ENCODE data around the gene PACRGL.
"Not testable (repeated sequence)": the region's sequence is repeated elsewhere in the genome, so short reads cannot be mapped to it uniquely, and the experiment has no call there.

Gene PACRGL

GRCh38 chr4:20682853-20683252, 17.4 kb upstream of the PACRGL start:
- no peaks in the 10 kb centered on the region for H3K36me3 ChIP-seq (ENCODE audit: insufficient read depth, low read length)
- H3K4me3 ChIP-seq (ENCODE audit: low read length) = no peak overlapping the region
- no peaks in the 10 kb centered on the region for H3K9me3 ChIP-seq (ENCODE audit: low read length)
- no peak overlapping the region for H2AFZ ChIP-seq (ENCODE audit: low read depth, low read length)
- H3K27me3 ChIP-seq (ENCODE audit: insufficient read depth, low read length) = no peaks in the 10 kb centered on the region
- H3K4me1 ChIP-seq (ENCODE audit: insufficient read depth, low read length) = no peaks in the 10 kb centered on the region

- Histone ChIP-seq H2AFZ (ENCODE audit: low read depth, low read length) (no peak overlapping the region), H3K27me3 (ENCODE audit: insufficient read depth, low read length) (no peaks in the 10 kb centered on the region)
Measured at GRCh38 chr4:20683766-20684165, 16.5 kb upstream of the PACRGL start.

DNA sequence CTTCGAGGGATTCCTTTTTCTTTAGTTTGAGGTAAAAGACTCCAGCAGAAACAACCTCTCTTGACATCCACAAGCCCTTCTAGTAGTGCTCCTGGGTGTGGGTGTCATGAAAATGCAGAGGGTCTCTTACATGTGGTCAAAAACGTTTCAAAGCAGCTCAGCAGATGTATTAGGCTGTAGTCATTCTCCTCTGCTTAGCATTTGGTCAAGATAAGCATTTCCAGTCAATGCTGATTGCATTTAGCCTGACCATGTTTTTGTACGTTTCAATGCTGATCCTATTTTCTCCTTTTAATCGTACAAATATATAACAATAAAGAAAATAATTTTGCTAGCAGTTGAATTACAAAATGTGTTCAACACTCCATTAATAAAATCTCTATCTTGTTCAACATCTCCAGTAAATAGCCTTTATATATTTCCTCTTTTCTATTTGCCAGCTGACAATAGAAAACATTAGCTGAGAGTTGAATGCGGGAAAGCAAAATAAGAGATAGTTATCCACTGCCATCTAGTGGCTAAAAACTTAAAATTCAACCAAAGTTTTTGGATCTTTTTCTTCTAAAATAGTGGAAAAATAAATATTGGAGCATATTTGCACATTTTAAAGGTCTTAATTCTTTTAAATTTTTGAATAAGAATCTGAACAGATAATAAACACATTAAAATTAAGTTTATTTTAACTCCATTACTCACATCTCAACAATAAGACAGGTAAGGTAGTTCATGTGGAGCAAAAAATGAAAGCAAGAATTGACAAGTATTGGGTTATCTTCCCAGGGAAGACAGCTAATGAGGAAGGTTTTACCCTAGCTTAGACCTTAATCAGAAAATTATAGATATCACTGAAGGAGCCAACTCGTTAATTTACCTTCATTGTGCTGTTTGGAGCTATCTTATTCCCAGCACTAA, 15.2 kb upstream of the PACRGL start:
- Histone ChIP-seq H3K4me3 (ENCODE audit: low read length) (no peak overlapping the region), H2AFZ (ENCODE audit: low read depth, low read length) (no peak overlapping the region), H3K27me3 (ENCODE audit: insufficient read depth, low read length) (no peaks in the 10 kb centered on the region), H3K4me1 (ENCODE audit: insufficient read depth, low read length) (peaks cover 1% of the 10 kb centered on the region), H3K9me3 (ENCODE audit: low read length) (no peaks in the 10 kb centered on the region), H3K36me3 (ENCODE audit: insufficient read depth, low read length) (no peaks in the 10 kb centered on the region)

More at GRCh38 chr4:20683766-20684165, 16.5 kb upstream of the PACRGL start:
- Histone ChIP-seq H3K9me3 (ENCODE audit: low read length) (no peaks in the 10 kb centered on the region), H3K4me3 (ENCODE audit: low read length) (no peak overlapping the region), H3K4me1 (ENCODE audit: insufficient read depth, low read length) (no peaks in the 10 kb centered on the region), H3K36me3 (ENCODE audit: insufficient read depth, low read length) (no peaks in the 10 kb centered on the region)

DNA sequence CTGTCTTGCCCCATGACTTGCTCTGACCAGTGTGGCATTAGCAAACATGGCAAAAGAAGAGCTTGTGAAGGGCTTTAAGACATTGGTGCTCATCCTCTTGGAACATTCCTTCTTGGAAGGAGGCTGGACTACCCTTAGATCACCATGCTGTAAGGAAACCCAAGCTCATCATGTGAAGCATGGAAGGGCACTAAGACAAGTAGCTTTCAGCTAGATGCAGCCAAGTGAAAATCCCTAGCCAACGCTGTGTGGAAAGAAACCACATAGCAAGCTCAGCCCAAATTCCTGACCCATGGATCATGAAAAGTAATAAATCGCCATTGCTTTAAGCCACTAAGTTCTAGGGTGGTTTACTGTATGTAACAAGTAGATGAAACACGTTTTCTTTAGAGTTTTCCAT, 12.4 kb upstream of the PACRGL start:
- no peaks in the 10 kb centered on the region for H3K27me3 ChIP-seq (ENCODE audit: insufficient read depth, low read length)

DNA sequence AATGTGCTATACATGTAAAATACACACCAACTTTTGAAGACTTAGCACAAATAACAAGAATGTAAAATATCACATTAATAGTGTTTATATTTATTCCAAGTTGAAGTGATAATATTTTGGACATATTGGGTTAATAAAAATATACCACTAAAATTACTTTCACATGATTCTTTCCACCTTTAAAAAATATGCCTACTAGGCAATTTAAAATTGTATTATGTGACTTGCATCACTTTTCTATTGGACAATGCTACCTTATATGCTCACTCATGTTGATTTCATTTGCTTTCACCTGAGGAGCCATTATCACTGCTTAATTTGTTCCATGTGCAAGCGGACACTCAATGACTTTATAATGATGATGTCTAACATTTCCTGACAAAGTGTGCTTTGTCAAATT, 3.4 kb upstream of the PACRGL start:
- Histone ChIP-seq H3K27me3 (ENCODE audit: insufficient read depth, low read length) (no peaks in the 10 kb centered on the region), H3K36me3 (ENCODE audit: insufficient read depth, low read length) (no peaks in the 10 kb centered on the region), H2AFZ (ENCODE audit: low read depth, low read length) (no peak overlapping the region)

More for the DNA sequence above, 12.4 kb upstream of the PACRGL start:
- H3K4me1 ChIP-seq (ENCODE audit: insufficient read depth, low read length) = peaks cover 3% of the 10 kb centered on the region
- H3K9me3 ChIP-seq (ENCODE audit: low read length) = no peaks in the 10 kb centered on the region
- no peaks in the 10 kb centered on the region for H3K36me3 ChIP-seq (ENCODE audit: insufficient read depth, low read length)
- no peak overlapping the region for H3K4me3 ChIP-seq (ENCODE audit: low read length)
- H2AFZ ChIP-seq (ENCODE audit: low read depth, low read length) = no peak overlapping the region

DNA sequence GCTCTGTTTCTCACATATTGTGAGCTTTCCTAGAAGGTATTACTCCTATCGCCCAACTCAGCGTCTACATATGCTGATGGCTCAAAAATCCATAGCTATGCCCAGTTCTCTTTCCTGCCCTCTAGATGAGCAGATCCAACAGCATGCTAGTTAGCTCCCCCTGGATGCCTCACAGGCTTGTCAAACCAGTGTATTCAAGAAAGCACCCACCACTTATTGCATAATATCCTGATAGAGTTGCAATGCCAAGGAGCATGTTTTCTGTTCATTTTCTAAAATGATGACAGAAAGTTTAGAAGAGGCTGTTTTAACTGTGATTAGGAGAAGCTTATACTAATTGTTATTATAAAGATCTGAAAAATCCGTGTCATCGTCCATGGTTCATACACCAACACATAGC, 1.9 kb upstream of the PACRGL start:
- H3K4me3 ChIP-seq (ENCODE audit: low read length) = no peak overlapping the region
- H3K9me3 ChIP-seq (ENCODE audit: low read length) = no peaks in the 10 kb centered on the region
- no peaks in the 10 kb centered on the region for H3K27me3 ChIP-seq (ENCODE audit: insufficient read depth, low read length)
- no peak overlapping the region for H2AFZ ChIP-seq (ENCODE audit: low read depth, low read length)
- no peaks in the 10 kb centered on the region for H3K36me3 ChIP-seq (ENCODE audit: insufficient read depth, low read length)
- peaks cover 21% of the 10 kb centered on the region for H3K4me1 ChIP-seq (ENCODE audit: insufficient read depth, low read length)

More for the DNA sequence above, 3.4 kb upstream of the PACRGL start:
- H3K9me3 ChIP-seq (ENCODE audit: low read length) = no peaks in the 10 kb centered on the region
- peaks cover 20% of the 10 kb centered on the region for H3K4me1 ChIP-seq (ENCODE audit: insufficient read depth, low read length)
- H3K4me3 ChIP-seq (ENCODE audit: low read length) = no peak overlapping the region

DNA sequence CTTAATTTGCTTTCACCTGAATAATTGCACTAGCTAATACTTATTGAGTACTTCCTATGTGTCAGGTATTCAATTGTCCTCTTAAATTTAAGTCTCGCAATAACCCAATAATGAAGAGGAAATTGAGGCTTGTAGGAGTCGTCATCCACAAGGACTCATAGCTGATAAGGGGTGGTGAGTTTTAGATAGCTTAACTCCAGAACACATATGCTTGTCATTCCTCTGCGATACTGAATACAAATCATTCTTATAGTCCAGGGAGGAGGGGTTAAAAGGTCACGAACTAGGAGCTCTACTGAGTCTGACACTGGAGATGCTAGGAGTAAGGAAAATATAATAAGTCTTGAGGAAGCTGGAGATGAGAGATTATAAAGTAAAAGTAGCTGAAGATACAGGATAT, 1.4 kb upstream of the PACRGL start:
- no peaks in the 10 kb centered on the region for H3K36me3 ChIP-seq (ENCODE audit: insufficient read depth, low read length)
- peaks cover 21% of the 10 kb centered on the region for H3K4me1 ChIP-seq (ENCODE audit: insufficient read depth, low read length)
- no peaks in the 10 kb centered on the region for H3K27me3 ChIP-seq (ENCODE audit: insufficient read depth, low read length)
- H3K4me3 ChIP-seq (ENCODE audit: low read length) = no peak overlapping the region
- H2AFZ ChIP-seq (ENCODE audit: low read depth, low read length) = no peak overlapping the region
- no peaks in the 10 kb centered on the region for H3K9me3 ChIP-seq (ENCODE audit: low read length)

GRCh38 chr4:20711335-20711734, 11.1 kb downstream of the PACRGL start:
- Histone ChIP-seq H3K4me1 (ENCODE audit: insufficient read depth, low read length) (no peaks in the 10 kb centered on the region), H3K36me3 (ENCODE audit: insufficient read depth, low read length) (peaks cover 41% of the 10 kb centered on the region), H3K4me3 (ENCODE audit: low read length) (no peak overlapping the region), H3K9me3 (ENCODE audit: low read length) (peaks cover 6% of the 10 kb centered on the region), H2AFZ (ENCODE audit: low read depth, low read length) (no peak overlapping the region), H3K27me3 (ENCODE audit: insufficient read depth, low read length) (no peaks in the 10 kb centered on the region)

GRCh38 chr4:20723019-20723418, 22.8 kb downstream of the PACRGL start:
- Histone ChIP-seq H3K4me1 (ENCODE audit: insufficient read depth, low read length) (no peaks in the 10 kb centered on the region), H3K4me3 (ENCODE audit: low read length) (no peak overlapping the region), H3K27me3 (ENCODE audit: insufficient read depth, low read length) (no peaks in the 10 kb centered on the region), H3K36me3 (ENCODE audit: insufficient read depth, low read length) (peaks cover 39% of the 10 kb centered on the region), H2AFZ (ENCODE audit: low read depth, low read length) (no peak overlapping the region), H3K9me3 (ENCODE audit: low read length) (peaks cover 12% of the 10 kb centered on the region)

DNA sequence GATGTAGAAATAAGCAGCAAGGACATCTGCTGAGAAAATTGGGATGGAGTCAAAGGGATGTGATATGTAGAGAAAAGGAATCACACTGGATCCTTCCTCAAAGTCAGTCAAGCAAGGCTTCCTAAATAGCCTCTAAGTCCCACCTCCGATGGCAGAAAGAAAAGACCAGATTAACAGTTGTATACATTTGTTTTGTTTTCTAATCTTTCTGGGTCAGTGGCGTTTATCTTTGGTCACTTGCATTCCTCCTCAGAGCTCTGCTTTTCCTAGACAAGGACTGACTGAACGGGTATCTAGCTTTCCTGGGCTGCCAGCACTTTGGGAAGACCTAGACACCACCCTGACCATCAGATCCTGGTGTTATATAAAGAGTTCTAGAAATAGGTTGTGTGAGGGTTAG, 23.2 kb downstream of the PACRGL start:
- no peaks in the 10 kb centered on the region for H3K27me3 ChIP-seq (ENCODE audit: insufficient read depth, low read length)
- H3K9me3 ChIP-seq (ENCODE audit: low read length) = peaks cover 12% of the 10 kb centered on the region
- peaks cover 43% of the 10 kb centered on the region for H3K36me3 ChIP-seq (ENCODE audit: insufficient read depth, low read length)
- H2AFZ ChIP-seq (ENCODE audit: low read depth, low read length) = no peak overlapping the region
- H3K4me1 ChIP-seq (ENCODE audit: insufficient read depth, low read length) = no peaks in the 10 kb centered on the region
- no peak overlapping the region for H3K4me3 ChIP-seq (ENCODE audit: low read length)

GRCh38 chr4:20724915-20725314, 24.7 kb downstream of the PACRGL start:
- Histone ChIP-seq H3K36me3 (ENCODE audit: insufficient read depth, low read length) (peaks cover 56% of the 10 kb centered on the region), H3K27me3 (ENCODE audit: insufficient read depth, low read length) (no peaks in the 10 kb centered on the region)

GRCh38 chr4:20735931-20736330, 35.7 kb downstream of the PACRGL start:
- H3K36me3 ChIP-seq (ENCODE audit: insufficient read depth, low read length) = peaks cover 50% of the 10 kb centered on the region
- no peaks in the 10 kb centered on the region for H3K27me3 ChIP-seq (ENCODE audit: insufficient read depth, low read length)
- H3K4me1 ChIP-seq (ENCODE audit: insufficient read depth, low read length) = no peaks in the 10 kb centered on the region
- no peak overlapping the region for H3K4me3 ChIP-seq (ENCODE audit: low read length)
- H2AFZ ChIP-seq (ENCODE audit: low read depth, low read length) = no peak overlapping the region
- peaks cover 22% of the 10 kb centered on the region for H3K9me3 ChIP-seq (ENCODE audit: low read length)

More at GRCh38 chr4:20724915-20725314, 24.7 kb downstream of the PACRGL start:
- Histone ChIP-seq H2AFZ (ENCODE audit: low read depth, low read length) (no peak overlapping the region), H3K9me3 (ENCODE audit: low read length) (peaks cover 12% of the 10 kb centered on the region), H3K4me1 (ENCODE audit: insufficient read depth, low read length) (no peaks in the 10 kb centered on the region), H3K4me3 (ENCODE audit: low read length) (no peak overlapping the region)

- not testable (repeated sequence) for H3K4me1 ChIP-seq (ENCODE audit: insufficient read depth, low read length); H2AFZ ChIP-seq (ENCODE audit: low read depth, low read length); H3K27me3 ChIP-seq (ENCODE audit: insufficient read depth, low read length); H3K4me3 ChIP-seq (ENCODE audit: low read length); H3K36me3 ChIP-seq (ENCODE audit: insufficient read depth, low read length); H3K9me3 ChIP-seq (ENCODE audit: low read length)
Measured at GRCh38 chr4:20746000-20746399, 45.7 kb downstream of the PACRGL start.
